Astrocyte (in vitro differentiated cells and primary cell): ENCODE results near the gene LPAR3.

Source experiments
- EZH2 ChIP-seq: IDR thresholded peaks from 2 replicates; pipeline ENCODE4 v1.6.1; 2012; ENCODE audit warnings: mild to moderate bottlenecking, low read length, inconsistent platforms; ENCODE audit not compliant: insufficient read depth
- TF ChIP-seq, protein P1 (sequence below): IDR thresholded peaks from 2 replicates; pipeline ENCODE4 v1.5.1; 2011; ENCODE audit warnings: low read depth, mild to moderate bottlenecking, inconsistent platforms, low read length, moderate library complexity; ENCODE audit not compliant: insufficient read depth

GRCh38 chr1:84782881-84783280, 110.1 kb downstream of the LPAR3 start:
- TF ChIP-seq, protein P1, sequence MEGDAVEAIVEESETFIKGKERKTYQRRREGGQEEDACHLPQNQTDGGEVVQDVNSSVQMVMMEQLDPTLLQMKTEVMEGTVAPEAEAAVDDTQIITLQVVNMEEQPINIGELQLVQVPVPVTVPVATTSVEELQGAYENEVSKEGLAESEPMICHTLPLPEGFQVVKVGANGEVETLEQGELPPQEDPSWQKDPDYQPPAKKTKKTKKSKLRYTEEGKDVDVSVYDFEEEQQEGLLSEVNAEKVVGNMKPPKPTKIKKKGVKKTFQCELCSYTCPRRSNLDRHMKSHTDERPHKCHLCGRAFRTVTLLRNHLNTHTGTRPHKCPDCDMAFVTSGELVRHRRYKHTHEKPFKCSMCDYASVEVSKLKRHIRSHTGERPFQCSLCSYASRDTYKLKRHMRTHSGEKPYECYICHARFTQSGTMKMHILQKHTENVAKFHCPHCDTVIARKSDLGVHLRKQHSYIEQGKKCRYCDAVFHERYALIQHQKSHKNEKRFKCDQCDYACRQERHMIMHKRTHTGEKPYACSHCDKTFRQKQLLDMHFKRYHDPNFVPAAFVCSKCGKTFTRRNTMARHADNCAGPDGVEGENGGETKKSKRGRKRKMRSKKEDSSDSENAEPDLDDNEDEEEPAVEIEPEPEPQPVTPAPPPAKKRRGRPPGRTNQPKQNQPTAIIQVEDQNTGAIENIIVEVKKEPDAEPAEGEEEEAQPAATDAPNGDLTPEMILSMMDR: no peak
- no peak for TF ChIP-seq EZH2
